Keratinocyte (primary cell): ENCODE results near the gene TMUB1. TPM values are rescaled to one million over a fixed set of nuclear protein-coding genes. Genes with fewer than 3 reads are reported as not detected.

Source experiments
- DNase-seq: peaks from one replicate; pipeline ENCODE4 v3.0.0-alpha.2; 2011; ENCODE audit warnings: low read depth, missing footprints, low spot score
- FAIRE-seq: peaks from 2 replicates; lab custom pipeline; 2011; peaks lifted over from hg19 to GRCh38; lab: Jason Lieb, UNC
- H2AFZ ChIP-seq: 2 replicates; pipeline ENCODE4 v1.6.0; 2012; ENCODE audit warnings: low read length, control low read depth, inconsistent platforms; ENCODE audit not compliant: control insufficient read depth
- H3K27ac ChIP-seq: 2 replicates; pipeline ENCODE4 v1.5.1; 2011; ENCODE audit warnings: low read length; ENCODE audit not compliant: control insufficient read depth, insufficient read depth
- H3K27me3 ChIP-seq: 3 replicates; pipeline ENCODE4 v1.6.0; 2011; ENCODE audit warnings: low read length; ENCODE audit not compliant: control insufficient read depth, insufficient read depth; ENCODE audit errors: extremely low read depth
- H3K36me3 ChIP-seq, 2 experiments: 2 replicates in 1 of 2; 3 replicates in 1 of 2; pipeline ENCODE4 v1.5.1; 2011; ENCODE audit warnings: low read length in 2 of 2, mild to moderate bottlenecking in 1 of 2; ENCODE audit not compliant: control insufficient read depth in 2 of 2, insufficient read depth in 2 of 2; ENCODE audit errors: extremely low read depth in 1 of 2
- H3K4me1 ChIP-seq: 3 replicates; pipeline ENCODE4 v1.5.1; 2011; ENCODE audit warnings: low read length; ENCODE audit not compliant: control insufficient read depth, insufficient read depth; ENCODE audit errors: extremely low read depth
- H3K4me2 ChIP-seq: 3 replicates; pipeline ENCODE4 v1.6.0; 2011; ENCODE audit warnings: low read depth, low read length; ENCODE audit not compliant: control insufficient read depth, insufficient read depth; ENCODE audit errors: extremely low read depth
- H3K4me3 ChIP-seq, 3 experiments: fragments of 200-600 bp in 1 of 3; sonication (generic) in 1 of 3; 2 replicates in 2 of 3; 3 replicates in 1 of 3; pipeline ENCODE4 v1.5.1; 2011 to 2016; ENCODE audit warnings: low read length in 3 of 3, mild to moderate bottlenecking in 3 of 3, control low read depth in 2 of 3, inconsistent platforms in 1 of 3, low read depth in 1 of 3, mixed read lengths in 1 of 3, mixed run types in 1 of 3, moderate library complexity in 1 of 3; ENCODE audit not compliant: control insufficient read depth in 2 of 3, insufficient read depth in 2 of 3; ENCODE audit errors: extremely low read depth in 1 of 3
- H3K79me2 ChIP-seq: 2 replicates; pipeline ENCODE4 v1.6.0; 2012; ENCODE audit warnings: low read length; ENCODE audit not compliant: control insufficient read depth, insufficient read depth
- H3K9ac ChIP-seq: 3 replicates; pipeline ENCODE4 v1.6.0; 2011; ENCODE audit warnings: low read length; ENCODE audit not compliant: control insufficient read depth, insufficient read depth; ENCODE audit errors: extremely low read depth
- H3K9me1 ChIP-seq: 3 replicates; pipeline ENCODE4 v1.6.0; 2011; ENCODE audit warnings: low read length; ENCODE audit not compliant: control insufficient read depth, insufficient read depth; ENCODE audit errors: extremely low read depth
- H3K9me3 ChIP-seq: 2 replicates; pipeline ENCODE4 v1.5.1; 2012; ENCODE audit warnings: low read depth, low read length; ENCODE audit not compliant: control insufficient read depth
- H4K20me1 ChIP-seq: 3 replicates; pipeline ENCODE4 v1.6.0; 2011; ENCODE audit warnings: low read length; ENCODE audit not compliant: control insufficient read depth, insufficient read depth; ENCODE audit errors: extremely low read depth
- CTCF ChIP-seq, 3 experiments: IDR thresholded peaks in 1 of 3; conservative IDR thresholded peaks in 1 of 3; optimal IDR thresholded peaks in 1 of 3; 2 replicates in 2 of 3; 3 replicates in 1 of 3; pipeline versions ENCODE3 to v1.5.1; 2011; ENCODE audit warnings: low read length in 3 of 3, mild to moderate bottlenecking in 3 of 3, moderate library complexity in 2 of 3, control low read depth in 1 of 3, inconsistent platforms in 1 of 3; ENCODE audit not compliant: insufficient read depth in 2 of 3; ENCODE audit errors: extremely low read depth in 1 of 3
- EZH2 ChIP-seq: IDR thresholded peaks from one replicate; pipeline ENCODE4 v1.6.1; 2012; ENCODE audit warnings: inconsistent platforms, mild to moderate bottlenecking, low read length, moderate library complexity
- dilution Hi-C: fragments of 300-500 bp; cut with MboI; formaldehyde crosslinking; loops from one replicate; pipeline ENCODE4 v1.7.0; 2020; ENCODE audit warnings: low sequenced_read_pairs; ENCODE audit not compliant: extremely low pct_ligation_motif_present
- polyA plus RNA-seq, 5 experiments: library from polyadenylated mRNA; depleted of rRNA in 3 of 5; stranded (reverse) in 3 of 5; stranded (forward) in 1 of 5; unstranded in 1 of 5; fragments of >200 nt; gene quantifications; 1 replicate in 1 of 5; 2 replicates in 3 of 5; 3 replicates in 1 of 5; pipeline versions ENCODE4 v1.2.1 to v1.2.3, GENCODE V29; 2011 to 2012; ENCODE audit warnings: missing spikeins in 2 of 5, low read depth in 1 of 5, low replicate concordance in 1 of 5

TMUB1 gene
- polyA plus RNA-seq, 1 donor (not counting 4 experiments of a cell fraction or from before 2014, with no cell fraction given) = 12.2 TPM

- no peaks in the 10 kb centered on the region for H3K27me3 ChIP-seq
- dilution Hi-C loops = no loop called here
- FAIRE-seq (no peak), DNase-seq (no peak)
- no peaks in the 10 kb centered on the region for H3K9me3 ChIP-seq
- peak overlapping the region; percentile 70 for H3K27ac ChIP-seq
- TF ChIP-seq EZH2 = no peak
- TF ChIP-seq CTCF (optimal IDR thresholded peaks at IDR 0.05 in 1 of 3, IDR thresholded peaks at IDR 0.05 in 1 of 3, conservative IDR thresholded peaks at IDR 0.05 in 1 of 3; ENCODE audit: extremely low read depth in 1 of 3, insufficient read depth in 2 of 3, low read length in 3 of 3) = no peak
- H3K79me2 ChIP-seq = peaks cover 53% of the 10 kb centered on the region
- peaks cover 6% of the 10 kb centered on the region for H4K20me1 ChIP-seq
- H3K9ac ChIP-seq = peak overlapping the region; percentile 80
- H3K4me3 ChIP-seq = peak overlapping the region; percentile 53 to 81 (median 81)
- peak overlapping the region; percentile 96 for H3K4me2 ChIP-seq
- no peaks in the 10 kb centered on the region for H3K9me1 ChIP-seq
- no peak overlapping the region for H2AFZ ChIP-seq
- H3K4me1 ChIP-seq = peaks cover 26% of the 10 kb centered on the region
- peaks cover 30 to 32% of the 10 kb centered on the region in 2 experiments for H3K36me3 ChIP-seq
Observed at GRCh38 chr7:151116603-151117440, 33.5 kb upstream of the TMUB1 start.

GRCh38 chr7:151115836-151116418 lies 32.6 kb upstream of the TMUB1 start:
- Histone ChIP-seq H3K9me1 (no peaks in the 10 kb centered on the region), H3K9me3 (no peaks in the 10 kb centered on the region), H3K27me3 (no peaks in the 10 kb centered on the region), H3K4me2 (peak overlapping the region; percentile 96), H3K79me2 (peaks cover 60% of the 10 kb centered on the region), H2AFZ (no peak overlapping the region), H3K27ac (peak overlapping the region; percentile 70), H4K20me1 (peaks cover 6% of the 10 kb centered on the region), H3K4me1 (peaks cover 28% of the 10 kb centered on the region), H3K4me3 (peak overlapping the region; percentile 53 to 81 (median 81)), H3K36me3 (peaks cover 24 to 27% of the 10 kb centered on the region in 2 experiments), H3K9ac (peak overlapping the region; percentile 80)
- dilution Hi-C loops = no loop called here
- DNase-seq (peak; percentile 93), FAIRE-seq (peak; percentile 94)
- TF ChIP-seq CTCF (optimal IDR thresholded peaks at IDR 0.05 in 1 of 3, IDR thresholded peaks at IDR 0.05 in 1 of 3, conservative IDR thresholded peaks at IDR 0.05 in 1 of 3; ENCODE audit: extremely low read depth in 1 of 3, insufficient read depth in 2 of 3, low read length in 3 of 3) (no peak), EZH2 (no peak)
